Measurements from ENCODE around the gene TMEM80.
A peak's percentile ranks its signal among the peaks of the same experiment; 100 is the strongest.

TMEM80 gene

DNA sequence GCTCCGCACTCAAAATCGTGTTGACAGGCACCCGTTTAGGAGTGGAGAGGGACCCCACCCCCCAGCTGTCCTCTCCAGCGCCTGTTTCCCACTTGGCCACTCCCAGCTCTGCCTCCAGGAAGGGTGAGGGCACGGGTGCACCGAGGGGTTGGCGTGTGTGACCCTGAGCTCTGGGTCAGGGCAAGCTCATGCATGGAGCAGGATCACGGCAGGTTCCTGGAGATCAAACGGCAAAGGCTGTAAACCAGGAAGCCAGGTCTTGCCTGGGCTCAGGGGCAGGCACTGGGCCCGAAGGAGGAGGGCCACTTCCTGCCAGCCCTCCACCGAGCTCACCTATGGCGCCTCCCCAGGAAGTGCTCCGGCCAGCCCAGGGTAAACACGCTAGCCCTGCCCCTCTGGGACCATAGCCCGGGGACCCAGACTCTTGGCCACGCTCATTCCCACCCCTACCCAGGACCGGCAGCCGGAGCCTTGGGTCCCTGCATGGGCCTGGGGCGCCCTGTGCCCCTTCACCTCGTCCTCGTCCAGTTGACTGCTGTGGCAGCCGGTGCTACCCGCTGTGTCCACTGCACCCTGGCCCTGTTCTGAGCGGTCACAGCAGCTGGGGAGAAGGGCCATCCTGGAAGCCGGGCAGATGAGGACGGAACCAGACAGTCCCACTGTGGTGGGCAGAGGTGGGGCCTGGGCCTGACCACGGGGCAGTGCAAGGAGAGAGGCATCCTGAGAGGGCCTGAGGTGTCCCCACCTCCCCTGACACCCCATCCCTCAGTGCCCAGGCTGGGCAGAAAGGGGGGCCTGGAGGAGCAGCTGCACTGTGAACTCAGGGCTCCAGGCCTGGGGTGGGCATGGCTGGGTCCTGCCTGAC lies 9.4 kb downstream of the TMEM80 start:
- no peak for DNase-seq (ENCODE audit: low read depth in 2 of 2)
- TF ChIP-seq, protein P1, sequence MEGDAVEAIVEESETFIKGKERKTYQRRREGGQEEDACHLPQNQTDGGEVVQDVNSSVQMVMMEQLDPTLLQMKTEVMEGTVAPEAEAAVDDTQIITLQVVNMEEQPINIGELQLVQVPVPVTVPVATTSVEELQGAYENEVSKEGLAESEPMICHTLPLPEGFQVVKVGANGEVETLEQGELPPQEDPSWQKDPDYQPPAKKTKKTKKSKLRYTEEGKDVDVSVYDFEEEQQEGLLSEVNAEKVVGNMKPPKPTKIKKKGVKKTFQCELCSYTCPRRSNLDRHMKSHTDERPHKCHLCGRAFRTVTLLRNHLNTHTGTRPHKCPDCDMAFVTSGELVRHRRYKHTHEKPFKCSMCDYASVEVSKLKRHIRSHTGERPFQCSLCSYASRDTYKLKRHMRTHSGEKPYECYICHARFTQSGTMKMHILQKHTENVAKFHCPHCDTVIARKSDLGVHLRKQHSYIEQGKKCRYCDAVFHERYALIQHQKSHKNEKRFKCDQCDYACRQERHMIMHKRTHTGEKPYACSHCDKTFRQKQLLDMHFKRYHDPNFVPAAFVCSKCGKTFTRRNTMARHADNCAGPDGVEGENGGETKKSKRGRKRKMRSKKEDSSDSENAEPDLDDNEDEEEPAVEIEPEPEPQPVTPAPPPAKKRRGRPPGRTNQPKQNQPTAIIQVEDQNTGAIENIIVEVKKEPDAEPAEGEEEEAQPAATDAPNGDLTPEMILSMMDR (IDR thresholded peaks at IDR 0.05; ENCODE audit: low read depth, low read length) = no peak
- peak overlapping the region in 1 of 2 donors; percentile 57 for H3K4me3 ChIP-seq (replicated peaks in 1 of 2; ENCODE audit: low read depth in 2 of 2, low read length in 2 of 2)

DNA sequence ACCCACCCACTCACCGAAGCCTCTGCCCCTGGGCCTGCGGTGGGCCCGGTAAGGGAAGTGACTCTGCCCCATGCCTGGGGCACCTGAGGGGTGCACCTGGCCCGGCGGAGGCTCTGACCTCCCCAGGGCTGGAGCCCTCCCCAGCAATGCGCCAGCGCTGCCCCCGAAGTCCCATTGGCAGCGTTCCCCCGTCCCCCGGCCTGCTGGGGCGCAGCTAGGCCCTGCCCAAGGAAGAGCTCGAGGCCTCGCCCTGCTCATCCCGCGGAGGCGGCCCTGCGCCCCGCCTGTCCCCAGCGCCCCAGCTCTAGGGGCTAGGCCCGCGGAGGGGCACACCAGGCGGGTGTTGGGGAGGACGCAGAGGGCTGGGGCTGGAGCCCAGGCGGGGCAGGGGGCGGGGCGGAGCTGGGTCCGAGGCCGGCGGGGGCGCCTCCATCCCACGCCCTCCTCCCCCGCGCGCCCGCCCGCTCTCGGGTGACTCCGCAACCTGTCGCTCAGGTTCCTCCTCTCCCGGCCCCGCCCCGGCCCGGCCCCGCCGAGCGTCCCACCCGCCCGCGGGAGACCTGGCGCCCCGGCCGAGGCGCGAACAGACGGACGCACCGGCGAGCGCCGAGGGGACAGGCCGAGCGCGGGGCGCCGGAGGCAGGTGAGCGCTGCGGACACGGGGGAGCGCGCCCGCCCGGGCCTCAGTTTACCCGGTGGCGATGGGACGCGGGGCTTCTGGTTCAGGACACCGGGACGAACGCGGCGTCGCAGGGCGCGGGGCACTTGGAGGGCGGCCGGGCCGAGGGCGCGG lies 10.2 kb downstream of the TMEM80 start, which contains the start of gene EPS8L2:
Gene EPS8L2, plus strand, starts transcription at position 586 of the 793 bp plus-strand sequence. CDS start 3,177 bp downstream, outside the sequence.
- TF ChIP-seq, protein P1 (IDR thresholded peaks at IDR 0.05; ENCODE audit: low read depth, low read length) = no peak
- no peak for DNase-seq (ENCODE audit: low read depth in 2 of 2)
- peak within 1 kb of the TSS; percentile 42 to 57 for H3K4me3 ChIP-seq (replicated peaks in 1 of 2; ENCODE audit: low read depth in 2 of 2, low read length in 2 of 2)

GRCh38 chr11:706439-706956 lies 10.9 kb downstream of the TMEM80 start:
- peak; percentile 34 to 43 for DNase-seq (ENCODE audit: low read depth in 2 of 2)
- H3K4me3 ChIP-seq (replicated peaks in 1 of 2; ENCODE audit: low read depth in 2 of 2, low read length in 2 of 2) = peak overlapping the region; percentile 42 to 57
- TF ChIP-seq, protein P1 (IDR thresholded peaks at IDR 0.05; ENCODE audit: low read depth, low read length) = no peak

DNA sequence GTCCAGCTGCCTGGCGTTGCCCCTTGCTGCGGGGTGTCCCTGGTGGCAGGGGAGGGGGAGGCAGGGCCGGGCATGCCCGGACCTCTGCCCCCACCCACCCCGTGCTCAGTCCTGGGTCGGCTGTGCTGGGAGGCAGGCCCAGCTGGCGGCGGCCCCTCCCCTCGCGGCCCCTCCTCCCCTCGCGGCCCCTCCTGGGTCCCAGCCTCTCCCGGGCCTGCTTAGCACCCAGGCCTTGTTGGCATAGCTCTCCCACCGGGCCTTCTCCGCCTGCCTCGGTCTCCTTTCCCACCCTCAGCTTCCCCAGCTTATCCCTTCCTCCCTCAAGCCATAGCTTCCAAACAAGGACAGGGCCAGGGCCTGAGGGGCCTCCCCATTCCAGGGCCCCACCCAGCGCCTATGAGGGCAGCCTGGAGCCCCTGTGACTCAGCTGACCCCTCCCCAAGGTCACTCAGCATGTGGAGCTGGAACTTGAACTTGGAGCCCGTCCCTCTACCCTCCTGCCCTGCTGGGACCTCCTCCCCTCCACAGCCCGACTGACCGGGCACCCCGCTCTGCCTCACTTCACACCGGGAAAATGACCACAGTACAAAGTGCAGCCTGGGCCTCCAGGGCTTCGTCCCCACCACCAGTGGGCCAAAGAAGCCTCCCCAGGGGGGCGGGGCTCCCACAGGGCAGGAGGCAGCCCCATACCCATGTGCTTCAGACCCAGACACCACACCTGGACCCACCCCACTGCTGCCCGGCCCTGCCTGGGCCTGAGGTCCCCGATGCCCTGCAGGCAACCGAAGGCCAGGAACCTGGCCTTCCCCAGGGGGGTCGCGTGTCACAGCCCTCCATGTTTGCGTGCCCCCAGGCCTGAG lies 11.6 kb downstream of the TMEM80 start:
- peak overlapping the region; percentile 42 to 57 for H3K4me3 ChIP-seq (replicated peaks in 1 of 2; ENCODE audit: low read depth in 2 of 2, low read length in 2 of 2)
- peak; percentile 8 to 12 for DNase-seq (ENCODE audit: low read depth in 2 of 2)
- TF ChIP-seq, protein P1 (IDR thresholded peaks at IDR 0.05; ENCODE audit: low read depth, low read length) = no peak

- H3K4me3 ChIP-seq (replicated peaks in 1 of 2; ENCODE audit: low read depth in 2 of 2, low read length in 2 of 2) = no peak overlapping the region
- TF ChIP-seq, protein P1 (IDR thresholded peaks at IDR 0.05; ENCODE audit: low read depth, low read length) = no peak
- DNase-seq (ENCODE audit: low read depth in 2 of 2) = no peak
These were observed 12.3 kb downstream of the TMEM80 start for GRCh38 chr11:707817-708420.

Data from cardiac fibroblast (primary cell).